ENCODE data around the gene SLC25A34.

Gene SLC25A34

GRCh38 chr1:15751717-15752116 lies 15.7 kb downstream of the SLC25A34 start:
- Histone ChIP-seq H3K4me3 (replicated peaks; ENCODE audit: insufficient read depth, low read length) (no peak overlapping the region), H3K27ac (replicated peaks) (no peak overlapping the region), H3K27me3 (ENCODE audit: insufficient read depth, poor library complexity, severe bottlenecking) (peaks cover 6% of the 10 kb centered on the region)
- TF ChIP-seq SPI1 (IDR thresholded peaks at IDR 0.05; ENCODE audit: borderline replicate concordance, low read depth) (no peak), POLR2AphosphoS5 (IDR thresholded peaks at IDR 0.05; ENCODE audit: low read depth) (no peak), CTCF (IDR thresholded peaks at IDR 0.05; ENCODE audit: insufficient read depth, low read length) (no peak), GABPA (IDR thresholded peaks at IDR 0.05; ENCODE audit: low read depth) (no peak), REST (IDR thresholded peaks at IDR 0.05; ENCODE audit: insufficient replicate concordance, low read depth) (no peak)
- no peak for DNase-seq (ENCODE audit: low read depth in 1 of 2, low spot score in 1 of 2)

GRCh38 chr1:15753776-15754175 lies 17.7 kb downstream of the SLC25A34 start:
- TF ChIP-seq SPI1 (IDR thresholded peaks at IDR 0.05; ENCODE audit: borderline replicate concordance, low read depth) (no peak), POLR2AphosphoS5 (IDR thresholded peaks at IDR 0.05; ENCODE audit: low read depth) (no peak), GABPA (IDR thresholded peaks at IDR 0.05; ENCODE audit: low read depth) (no peak), CTCF (IDR thresholded peaks at IDR 0.05; ENCODE audit: insufficient read depth, low read length) (no peak), REST (IDR thresholded peaks at IDR 0.05; ENCODE audit: insufficient replicate concordance, low read depth) (no peak)
- Histone ChIP-seq H3K27me3 (ENCODE audit: insufficient read depth, poor library complexity, severe bottlenecking) (peaks cover 17% of the 10 kb centered on the region), H3K27ac (replicated peaks) (no peak overlapping the region), H3K4me3 (replicated peaks; ENCODE audit: insufficient read depth, low read length) (no peak overlapping the region)
- no peak for DNase-seq (ENCODE audit: low read depth in 1 of 2, low spot score in 1 of 2)

GRCh38 chr1:15755021-15755645 lies 19.1 kb downstream of the SLC25A34 start:
- DNase-seq (ENCODE audit: low read depth in 1 of 2, low spot score in 1 of 2): no peak
- no peak overlapping the region for H3K27ac ChIP-seq (replicated peaks)
- peaks cover 31% of the 10 kb centered on the region for H3K27me3 ChIP-seq (ENCODE audit: insufficient read depth, poor library complexity, severe bottlenecking)
- H3K4me3 ChIP-seq (replicated peaks; ENCODE audit: insufficient read depth, low read length): no peak overlapping the region
- TF ChIP-seq GABPA (IDR thresholded peaks at IDR 0.05; ENCODE audit: low read depth) (no peak), REST (IDR thresholded peaks at IDR 0.05; ENCODE audit: insufficient replicate concordance, low read depth) (no peak), CTCF (IDR thresholded peaks at IDR 0.05; ENCODE audit: insufficient read depth, low read length) (no peak), POLR2AphosphoS5 (IDR thresholded peaks at IDR 0.05; ENCODE audit: low read depth) (no peak), SPI1 (IDR thresholded peaks at IDR 0.05; ENCODE audit: borderline replicate concordance, low read depth) (no peak)

Measured in HL-60 (cell line).